GM18505 (cell line): Measurements from ENCODE around the gene KLB.

Source experiments
- ATAC-seq: cut with Tn5 transposase; IDR thresholded peaks from one replicate; pipeline ENCODE4 v1.9.1; 2021; ENCODE audit not compliant: unreplicated experiment
- POLR2A ChIP-seq: IDR thresholded peaks from 4 replicates; pipeline ENCODE4 v1.6.1; 2011; ENCODE audit warnings: borderline replicate concordance; ENCODE audit not compliant: insufficient read depth, insufficient read length; ENCODE audit errors: extremely low read depth

KLB gene

GRCh38 chr4:39494354-39494753, 87.6 kb downstream of the KLB start:
- no peak for TF ChIP-seq POLR2A
- no peak for ATAC-seq

GRCh38 chr4:39495446-39496213, 88.9 kb downstream of the KLB start:
- ATAC-seq, result no peak
- no peak for TF ChIP-seq POLR2A

- ATAC-seq, result no peak
- TF ChIP-seq POLR2A, result no peak
Measured at GRCh38 chr4:39497909-39498726, 91.4 kb downstream of the KLB start.

GRCh38 chr4:39498727-39499020, 91.9 kb downstream of the KLB start:
- TF ChIP-seq POLR2A, result no peak
- ATAC-seq, result no peak
